ENCODE results near the gene PASD1.
A peak's percentile ranks its signal among the peaks of the same experiment; 100 is the strongest.

PASD1 gene

GRCh38 chrX:151701071-151701470 lies 137.6 kb downstream of the PASD1 start:
- no peak for DNase-seq (ENCODE audit: low read depth in 2 of 2)

DNA sequence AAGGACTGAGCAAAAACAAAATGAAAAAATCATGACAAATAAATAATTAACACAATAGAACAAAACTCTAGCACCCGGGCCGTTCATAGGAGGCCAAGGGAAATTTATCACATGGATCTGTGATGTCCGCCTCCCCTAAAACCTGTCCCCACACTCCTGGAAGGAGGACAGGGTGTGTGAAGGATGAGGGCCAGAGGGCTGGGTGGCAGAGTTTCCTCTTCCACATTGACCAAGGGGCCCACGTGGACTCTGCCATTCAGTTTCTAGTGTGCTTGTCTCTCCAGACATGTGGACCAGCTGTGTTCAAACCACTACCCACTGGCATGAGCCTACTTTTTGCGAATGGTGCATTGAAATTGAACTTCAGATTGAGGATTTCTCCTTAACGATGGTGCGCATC lies 138.1 kb downstream of the PASD1 start:
- DNase-seq (ENCODE audit: low read depth in 2 of 2) = no peak

DNA sequence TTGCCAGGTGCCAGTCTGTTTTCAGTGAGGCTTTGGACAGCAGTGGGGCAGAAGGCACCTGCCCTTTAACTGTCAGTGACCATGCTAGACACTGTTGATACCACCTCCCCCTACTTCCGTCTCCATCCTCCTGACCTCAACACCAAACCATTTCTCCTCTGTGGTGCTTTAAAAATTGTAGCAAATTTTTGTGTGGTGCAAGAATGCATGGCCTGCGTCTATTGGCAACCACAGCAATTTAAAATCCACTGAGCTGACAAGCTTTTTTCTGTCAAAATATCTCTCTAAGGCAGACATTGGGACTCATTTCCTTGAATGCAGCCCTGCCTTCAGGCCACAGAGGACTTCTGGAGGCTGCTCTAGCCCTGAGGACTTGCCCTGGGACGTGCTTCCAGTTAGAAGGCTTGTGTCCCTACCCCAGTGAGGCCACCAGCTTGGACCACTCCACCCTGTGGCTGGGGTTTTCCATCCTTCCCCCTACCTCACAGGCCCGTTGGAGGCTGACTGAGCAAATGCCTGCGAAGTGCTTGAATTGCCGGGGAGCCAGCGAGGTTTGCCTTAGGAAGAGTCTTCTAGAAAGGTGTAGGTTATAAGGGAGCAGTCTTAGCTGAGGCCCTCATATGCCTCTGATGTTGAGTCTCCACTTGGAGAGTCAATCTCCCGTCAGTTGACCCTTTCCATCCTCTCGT lies 138.7 kb downstream of the PASD1 start:
- no peak for DNase-seq (ENCODE audit: low read depth in 2 of 2)

DNA sequence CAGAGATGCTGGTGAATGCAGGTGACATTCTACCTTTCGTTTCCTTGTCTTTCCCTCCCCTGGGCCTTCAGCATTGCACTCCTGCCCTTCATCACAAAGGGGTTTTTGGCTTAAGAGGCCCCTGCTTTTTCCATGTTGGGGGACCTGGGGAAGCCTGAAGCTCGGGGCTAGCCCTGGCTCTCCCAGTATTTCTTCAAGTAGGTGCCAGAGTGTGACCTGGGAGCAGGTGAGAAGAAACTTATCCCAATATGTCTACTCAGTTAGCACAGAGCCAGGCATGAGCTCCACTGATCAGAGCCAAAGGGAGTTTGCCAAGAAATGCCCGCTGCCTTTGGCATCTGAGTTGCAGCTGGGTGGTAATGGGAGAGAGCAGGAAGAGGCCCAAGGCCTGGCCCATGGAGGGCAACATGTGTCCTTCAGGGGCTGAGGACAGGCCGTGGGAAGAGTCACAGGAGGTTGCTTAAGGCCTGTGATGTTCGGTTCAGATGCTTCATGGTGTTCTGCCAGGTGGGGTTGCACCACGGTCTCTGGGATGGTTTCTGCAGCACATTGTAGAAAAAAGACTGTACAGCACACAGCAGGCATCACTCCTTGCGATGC lies 139.4 kb downstream of the PASD1 start:
- no peak for DNase-seq (ENCODE audit: low read depth in 2 of 2)

GRCh38 chrX:151703487-151703886 lies 140.0 kb downstream of the PASD1 start:
- DNase-seq (ENCODE audit: low read depth in 2 of 2) = no peak

DNA sequence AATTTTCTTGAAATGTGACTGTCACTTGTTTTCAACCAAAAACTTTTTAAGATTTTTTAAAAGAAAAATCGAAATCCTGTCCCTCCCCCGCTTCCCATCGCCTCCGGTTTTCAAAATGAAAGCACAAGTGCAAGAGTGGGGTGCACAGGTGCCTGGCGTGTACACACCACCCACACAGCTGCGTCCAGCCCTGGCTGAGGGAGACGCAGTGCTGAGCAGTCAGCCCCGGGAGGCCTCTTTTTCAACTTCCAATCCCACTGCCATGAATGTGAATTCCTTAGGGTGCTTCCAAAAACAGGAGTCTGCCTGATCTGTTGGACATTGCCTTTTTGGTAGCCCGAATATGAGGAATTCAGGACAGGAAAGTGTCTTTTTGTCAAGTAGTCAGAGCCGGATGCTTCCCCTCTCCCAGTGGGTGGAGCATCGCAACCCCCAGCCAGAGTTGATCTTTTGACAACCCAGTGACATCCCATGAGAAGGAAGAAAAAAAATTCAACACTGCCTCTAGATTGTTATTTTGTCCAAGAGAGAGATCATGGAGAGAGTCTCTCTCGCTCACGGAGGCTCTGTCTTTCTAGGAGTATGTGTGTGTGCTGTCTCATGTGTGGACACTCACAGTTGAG lies 140.7 kb downstream of the PASD1 start:
- DNase-seq (ENCODE audit: low read depth in 2 of 2) = no peak

DNA sequence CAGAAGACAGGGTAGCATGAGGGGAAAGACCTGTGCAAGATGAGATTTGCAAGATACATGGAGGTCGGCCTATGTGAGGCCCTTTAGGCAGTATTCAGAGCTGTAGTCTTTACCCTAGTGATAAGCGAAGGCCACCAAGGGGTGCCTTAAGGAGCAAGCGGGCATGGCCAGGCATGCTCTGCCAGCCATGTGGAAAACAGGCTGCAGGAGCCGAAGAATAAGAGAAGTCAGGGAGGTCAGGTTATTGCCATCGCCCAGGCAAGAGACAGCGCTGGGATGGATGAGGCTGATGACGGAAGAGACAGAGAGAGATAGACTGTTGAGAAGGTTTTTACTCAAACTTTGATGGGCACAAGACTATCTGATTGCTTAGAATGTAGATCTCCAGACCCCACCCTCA lies 145.3 kb downstream of the PASD1 start:
- DNase-seq (ENCODE audit: low read depth in 2 of 2) = no peak

- DNase-seq (ENCODE audit: low read depth in 2 of 2) = no peak
These were observed 147.0 kb downstream of the PASD1 start for GRCh38 chrX:151710457-151710856.

- no peak for DNase-seq (ENCODE audit: low read depth in 2 of 2)
These were observed 147.7 kb downstream of the PASD1 start for GRCh38 chrX:151711154-151711553.

- no peak for DNase-seq (ENCODE audit: low read depth in 2 of 2)
These were observed 148.3 kb downstream of the PASD1 start for GRCh38 chrX:151711787-151712186.

DNA sequence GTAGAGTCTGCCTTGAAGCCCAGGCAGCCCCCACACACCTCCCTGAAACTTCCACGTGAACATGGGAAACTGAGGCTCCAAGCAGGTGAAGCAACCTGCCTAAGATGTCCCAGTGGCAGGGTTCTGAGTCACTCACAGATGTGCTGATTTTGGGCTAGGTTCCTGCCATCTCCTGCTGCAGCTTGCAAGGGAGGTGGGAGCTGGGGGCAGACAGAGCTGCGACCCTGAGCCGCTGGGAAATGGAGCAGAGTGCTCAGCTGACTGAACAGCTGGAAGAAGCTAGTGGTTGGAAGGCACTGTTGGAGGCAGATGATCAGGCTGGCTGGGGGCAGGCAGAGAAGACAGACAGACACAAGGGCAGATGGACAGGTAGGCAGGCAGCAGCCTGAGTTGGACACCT lies 148.8 kb downstream of the PASD1 start:
- DNase-seq (ENCODE audit: low read depth in 2 of 2) = no peak

DNA sequence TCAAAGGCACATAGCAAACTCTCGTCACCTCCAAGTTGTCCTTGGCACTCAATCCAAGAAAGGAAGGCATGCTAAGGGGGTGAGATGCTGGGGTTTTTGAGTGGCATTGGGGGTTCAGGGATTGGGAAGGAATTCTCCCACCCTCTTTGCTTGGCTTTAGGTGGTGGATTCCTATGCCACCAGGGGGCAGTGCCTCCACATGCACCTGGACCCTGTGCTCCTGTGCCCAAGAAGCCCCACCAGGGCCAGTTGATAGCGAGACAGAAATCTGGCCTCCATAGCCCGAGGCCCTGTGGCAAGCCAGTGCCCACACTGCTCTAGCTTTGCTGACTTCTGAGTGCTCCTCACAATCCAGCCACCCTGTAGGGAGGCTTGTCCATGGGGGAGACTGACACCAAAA lies 150.4 kb downstream of the PASD1 start:
- DNase-seq (ENCODE audit: low read depth in 2 of 2) = peak in 1 of 2 experiments; percentile 2

DNA sequence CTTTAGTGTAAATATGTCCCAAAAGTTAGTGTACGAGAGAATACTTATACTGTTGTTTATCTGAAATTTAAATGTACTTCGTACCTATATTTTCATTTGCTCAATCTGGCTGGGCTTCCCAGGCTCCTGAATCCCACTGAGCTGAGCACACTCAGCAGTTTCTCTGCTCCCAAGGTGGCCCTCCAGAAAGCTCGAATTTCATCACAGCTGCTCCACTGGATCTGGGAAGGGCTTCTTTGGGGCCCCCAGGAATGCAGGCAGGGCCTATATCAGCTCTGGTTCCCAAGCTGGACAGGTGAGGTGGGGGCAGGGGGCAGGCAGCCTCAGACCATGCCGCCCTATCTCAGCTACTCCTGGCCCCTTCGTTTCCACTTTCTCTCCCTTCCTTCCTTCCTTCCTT lies 150.9 kb downstream of the PASD1 start:
- no peak for DNase-seq (ENCODE audit: low read depth in 2 of 2)

DNA sequence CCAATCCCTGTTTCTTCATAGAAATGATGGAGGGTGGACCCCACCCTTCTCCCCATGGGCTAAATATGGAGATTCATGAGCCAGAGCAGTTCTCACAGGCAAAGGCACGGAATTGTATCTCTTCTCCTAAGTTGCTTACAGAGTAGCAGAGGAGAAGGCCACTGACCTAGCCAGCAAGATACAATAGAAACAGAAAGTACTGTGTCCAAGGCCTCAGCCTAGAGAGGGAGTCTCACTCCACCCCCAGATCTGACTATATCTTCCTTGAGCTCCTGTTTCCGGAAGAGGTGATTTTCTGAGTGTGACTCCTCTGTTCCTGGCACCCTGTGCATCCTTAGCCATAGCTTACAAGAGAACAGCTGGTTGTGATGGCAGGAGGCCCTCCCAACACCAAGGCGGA lies 152.3 kb downstream of the PASD1 start, which contains the start of gene FATE1:
FATE1 (plus strand) TSS at position 284 of the 400 bp plus-strand sequence; CDS start at position 369, 85 bp downstream.
- DNase-seq (ENCODE audit: low read depth in 2 of 2) = no peak

- no peak for DNase-seq (ENCODE audit: low read depth in 2 of 2)
These were observed 158.9 kb downstream of the PASD1 start for GRCh38 chrX:151722241-151722846.

GRCh38 chrX:151723156-151723760 lies 159.8 kb downstream of the PASD1 start:
- no peak for DNase-seq (ENCODE audit: low read depth in 2 of 2)

DNA sequence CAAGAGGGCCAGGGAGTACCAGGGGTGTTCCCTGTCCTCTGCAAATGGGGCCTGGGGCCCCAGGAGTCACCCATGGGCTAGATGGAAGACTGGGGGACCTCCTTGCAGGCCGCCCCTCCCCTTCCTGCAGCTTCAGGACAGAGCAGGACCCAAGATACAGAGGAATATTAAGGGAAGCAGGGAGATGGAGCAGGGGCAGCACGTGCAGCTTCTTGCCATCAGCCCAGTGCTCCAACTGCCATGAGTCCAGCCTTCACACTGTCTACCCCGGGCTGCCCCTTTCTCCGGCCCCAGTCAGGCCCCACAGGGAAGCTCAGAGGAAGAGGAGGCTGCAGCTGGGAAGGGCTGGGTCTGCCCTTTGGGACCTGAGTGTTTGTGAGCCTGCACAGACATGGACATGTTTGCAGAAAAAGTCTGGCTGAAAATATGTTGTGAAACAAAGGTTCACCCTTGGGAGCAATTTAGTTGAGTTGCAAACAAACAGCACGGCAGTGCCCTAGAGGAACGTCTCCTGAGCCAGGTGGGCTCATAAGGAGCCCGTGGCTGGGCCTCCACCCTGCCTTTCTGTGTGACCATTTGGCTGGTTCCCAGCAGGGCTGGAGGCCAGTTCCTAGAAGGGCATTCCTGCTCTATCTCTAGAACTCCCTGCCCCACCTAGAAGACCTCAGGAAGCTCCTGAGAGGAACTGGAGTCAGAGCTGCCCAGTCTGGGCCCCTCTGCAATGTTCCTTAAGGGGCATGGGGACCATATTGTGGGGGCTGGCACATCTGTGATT lies 161.3 kb downstream of the PASD1 start:
- DNase-seq (ENCODE audit: low read depth in 2 of 2) = no peak

GRCh38 chrX:151725338-151725614 lies 161.8 kb downstream of the PASD1 start:
- no peak for DNase-seq (ENCODE audit: low read depth in 2 of 2)

Measured in stimulated activated CD4-positive, alpha-beta T cell treated with anti-CD3 and anti-CD28 coated beads, Interleukin-12 subunit alpha, Interleukin-12 subunit beta, amount 100 ng/mL, for 24 hours (primary cell).